ENCODE results near the gene AAGAB.
"Not testable (repeated sequence)": the region's sequence is repeated elsewhere in the genome, so short reads cannot be mapped to it uniquely, and the experiment has no call there.

Gene AAGAB

DNA sequence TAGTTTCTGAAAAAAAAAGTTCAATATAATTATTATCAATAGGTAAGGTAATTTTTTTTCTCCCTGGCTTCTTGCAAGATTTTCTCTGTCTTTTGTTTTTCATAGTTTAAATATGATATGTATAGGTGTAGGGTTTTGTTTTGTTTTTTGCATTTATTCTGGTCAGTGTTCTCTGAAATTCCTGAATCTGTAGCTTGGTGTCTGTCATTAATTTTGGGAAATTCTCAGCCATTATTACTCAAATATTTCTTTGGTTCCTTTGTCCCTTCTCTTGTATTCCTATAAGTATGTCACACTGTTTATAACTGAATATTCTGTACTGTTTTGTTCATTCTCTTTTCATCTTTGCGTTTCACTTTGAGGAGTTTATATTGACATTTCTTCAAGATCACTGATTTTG is 22.2 kb upstream of the AAGAB start:
- no peaks in the 10 kb centered on the region for H3K9me3 ChIP-seq (ENCODE audit: insufficient read depth, low read depth, low read length)
- no peaks in the 10 kb centered on the region for H3K27me3 ChIP-seq (ENCODE audit: insufficient read depth, low read length)
- H3K4me3 ChIP-seq (ENCODE audit: low read length) = no peak overlapping the region
- no peak overlapping the region for H3K9ac ChIP-seq (ENCODE audit: low read depth, low read length)
- no CpG with 5 or more reads among the region's 1 CpG for WGBS
- peaks cover 11% of the 10 kb centered on the region; the same call in 1 of the 2 replicates for H3K4me1 ChIP-seq (ENCODE audit: insufficient read depth, low read length)
- no peak overlapping the region for H3K27ac ChIP-seq (ENCODE audit: low read depth, low read length)
- H3K36me3 ChIP-seq (ENCODE audit: insufficient read depth, low read length) = no peaks in the 10 kb centered on the region

- Histone ChIP-seq H3K4me3 (ENCODE audit: low read length) (no peak overlapping the region), H3K9ac (ENCODE audit: low read depth, low read length) (no peak overlapping the region), H3K36me3 (ENCODE audit: insufficient read depth, low read length) (no peaks in the 10 kb centered on the region), H3K9me3 (ENCODE audit: insufficient read depth, low read depth, low read length) (no peaks in the 10 kb centered on the region), H3K27ac (ENCODE audit: low read depth, low read length) (no peak overlapping the region), H3K27me3 (ENCODE audit: insufficient read depth, low read length) (no peaks in the 10 kb centered on the region), H3K4me1 (ENCODE audit: insufficient read depth, low read length) (peaks cover 7% of the 10 kb centered on the region; the same call in 1 of the 2 replicates)
- WGBS = 91% methylated on average over 1 of the region's 1 CpG
Measured at GRCh38 chr15:67274236-67274635, 19.8 kb upstream of the AAGAB start.

DNA sequence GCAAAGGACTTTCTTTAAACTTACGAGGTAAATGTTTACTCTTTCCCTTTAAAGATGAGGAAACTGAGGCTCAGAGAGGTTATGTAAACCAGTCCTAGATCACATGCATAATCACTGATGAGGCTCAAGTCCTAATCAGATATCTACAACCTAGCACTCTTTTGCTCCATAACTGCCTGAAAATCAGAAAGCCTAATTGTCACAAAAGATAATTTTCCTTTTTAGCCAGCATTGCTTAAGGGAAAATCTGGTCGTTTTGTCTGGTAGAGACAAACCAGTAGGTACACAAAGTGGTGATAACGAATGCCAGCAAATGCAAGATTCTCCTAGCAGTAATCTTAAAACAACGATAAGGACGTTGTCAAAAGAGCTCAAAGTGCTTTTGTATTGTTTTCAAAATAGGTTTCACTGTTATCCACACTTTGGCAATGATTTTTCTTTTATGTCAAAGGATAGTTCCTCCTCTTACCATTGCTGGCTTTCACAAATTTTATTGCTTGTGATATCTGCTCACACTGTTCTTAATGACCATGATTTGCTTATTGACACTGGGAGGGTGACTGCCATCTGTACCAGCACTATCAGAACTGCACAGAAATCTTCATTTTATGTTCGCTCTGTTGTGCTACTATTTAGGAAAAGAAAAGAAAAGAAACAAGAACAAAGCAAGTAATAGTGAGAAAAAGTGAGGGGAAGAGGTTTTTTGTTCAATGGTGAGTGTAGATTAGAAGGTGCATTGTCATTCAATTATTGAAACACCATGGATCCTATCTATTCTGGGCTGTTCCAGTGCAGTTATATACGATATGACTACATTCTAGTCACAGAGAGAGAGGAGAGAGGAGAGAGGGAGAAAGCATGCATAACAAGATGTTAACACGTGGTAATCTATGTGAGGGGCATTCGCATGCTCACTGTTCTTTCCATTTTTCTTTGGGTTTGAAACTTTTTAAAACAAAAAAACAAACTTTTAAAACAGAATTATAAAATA is 13.8 kb upstream of the AAGAB start:
- no peak overlapping the region for H3K4me3 ChIP-seq (ENCODE audit: low read length)
- WGBS = 82% methylated on average over 9 of the region's 9 CpGs
- H3K27me3 ChIP-seq (ENCODE audit: insufficient read depth, low read length) = no peaks in the 10 kb centered on the region
- H3K4me1 ChIP-seq (ENCODE audit: insufficient read depth, low read length) = peaks cover 16% of the 10 kb centered on the region
- H3K36me3 ChIP-seq (ENCODE audit: insufficient read depth, low read length) = no peaks in the 10 kb centered on the region
- no peak overlapping the region for H3K9ac ChIP-seq (ENCODE audit: low read depth, low read length)
- H3K27ac ChIP-seq (ENCODE audit: low read depth, low read length) = no peak overlapping the region
- H3K9me3 ChIP-seq (ENCODE audit: insufficient read depth, low read depth, low read length) = no peaks in the 10 kb centered on the region

DNA sequence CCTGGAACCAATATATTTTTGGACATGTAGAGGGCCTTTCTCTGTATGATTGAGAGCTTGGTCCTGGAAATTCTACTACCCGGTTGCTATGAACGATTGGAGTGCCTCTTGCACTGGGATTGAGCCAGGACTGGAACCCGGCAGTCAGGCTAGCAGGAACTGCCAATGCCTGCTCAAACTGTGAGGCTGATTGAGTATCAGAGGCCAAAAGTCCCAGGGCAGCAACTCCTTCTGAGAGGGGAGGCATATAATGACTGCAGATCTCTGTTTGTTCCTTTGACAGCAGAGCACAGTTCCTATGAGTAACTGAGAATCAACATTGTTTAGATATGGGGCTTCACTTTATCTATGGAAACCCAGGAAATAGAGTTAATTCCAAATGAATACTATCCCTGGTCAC is 13.0 kb upstream of the AAGAB start:
- H3K36me3 ChIP-seq (ENCODE audit: insufficient read depth, low read length) = no peaks in the 10 kb centered on the region
- no peak overlapping the region; the same call in 1 of the 2 replicates for H3K27ac ChIP-seq (ENCODE audit: low read depth, low read length)
- H3K27me3 ChIP-seq (ENCODE audit: insufficient read depth, low read length) = no peaks in the 10 kb centered on the region
- H3K9ac ChIP-seq (ENCODE audit: low read depth, low read length) = no peak overlapping the region
- H3K9me3 ChIP-seq (ENCODE audit: insufficient read depth, low read depth, low read length) = no peaks in the 10 kb centered on the region
- no peak overlapping the region for H3K4me3 ChIP-seq (ENCODE audit: low read length)
- H3K4me1 ChIP-seq (ENCODE audit: insufficient read depth, low read length) = peaks cover 16% of the 10 kb centered on the region
- 58% methylated on average over 3 of the region's 3 CpGs for WGBS

GRCh38 chr15:67266870-67267269 is 12.4 kb upstream of the AAGAB start:
- no peak overlapping the region for H3K4me3 ChIP-seq (ENCODE audit: low read length)
- H3K27ac ChIP-seq (ENCODE audit: low read depth, low read length) = no peak overlapping the region
- H3K9ac ChIP-seq (ENCODE audit: low read depth, low read length) = no peak overlapping the region
- no peaks in the 10 kb centered on the region for H3K9me3 ChIP-seq (ENCODE audit: insufficient read depth, low read depth, low read length)
- H3K27me3 ChIP-seq (ENCODE audit: insufficient read depth, low read length) = no peaks in the 10 kb centered on the region
- H3K4me1 ChIP-seq (ENCODE audit: insufficient read depth, low read length) = peaks cover 16% of the 10 kb centered on the region
- no peaks in the 10 kb centered on the region for H3K36me3 ChIP-seq (ENCODE audit: insufficient read depth, low read length)
- 76% methylated on average over 5 of the region's 6 CpGs for WGBS

GRCh38 chr15:67259806-67260205 is 5.3 kb upstream of the AAGAB start:
- no peaks in the 10 kb centered on the region for H3K36me3 ChIP-seq (ENCODE audit: insufficient read depth, low read length)
- no peaks in the 10 kb centered on the region; the same call in 1 of the 2 replicates for H3K4me1 ChIP-seq (ENCODE audit: insufficient read depth, low read length)
- no peak overlapping the region for H3K27ac ChIP-seq (ENCODE audit: low read depth, low read length)
- peaks cover 8% of the 10 kb centered on the region; the same call in 1 of the 2 replicates for H3K27me3 ChIP-seq (ENCODE audit: insufficient read depth, low read length)
- H3K9me3 ChIP-seq (ENCODE audit: insufficient read depth, low read depth, low read length) = no peaks in the 10 kb centered on the region
- no peak overlapping the region for H3K9ac ChIP-seq (ENCODE audit: low read depth, low read length)
- H3K4me3 ChIP-seq (ENCODE audit: low read length) = no peak overlapping the region

GRCh38 chr15:67259379-67259778 is 4.9 kb upstream of the AAGAB start:
- Histone ChIP-seq H3K9me3 (ENCODE audit: insufficient read depth, low read depth, low read length) (no peaks in the 10 kb centered on the region), H3K27me3 (ENCODE audit: insufficient read depth, low read length) (peaks cover 8% of the 10 kb centered on the region; the same call in 1 of the 2 replicates), H3K4me3 (ENCODE audit: low read length) (no peak overlapping the region), H3K4me1 (ENCODE audit: insufficient read depth, low read length) (no peaks in the 10 kb centered on the region), H3K36me3 (ENCODE audit: insufficient read depth, low read length) (no peaks in the 10 kb centered on the region), H3K9ac (ENCODE audit: low read depth, low read length) (no peak overlapping the region), H3K27ac (ENCODE audit: low read depth, low read length) (no peak overlapping the region)

DNA sequence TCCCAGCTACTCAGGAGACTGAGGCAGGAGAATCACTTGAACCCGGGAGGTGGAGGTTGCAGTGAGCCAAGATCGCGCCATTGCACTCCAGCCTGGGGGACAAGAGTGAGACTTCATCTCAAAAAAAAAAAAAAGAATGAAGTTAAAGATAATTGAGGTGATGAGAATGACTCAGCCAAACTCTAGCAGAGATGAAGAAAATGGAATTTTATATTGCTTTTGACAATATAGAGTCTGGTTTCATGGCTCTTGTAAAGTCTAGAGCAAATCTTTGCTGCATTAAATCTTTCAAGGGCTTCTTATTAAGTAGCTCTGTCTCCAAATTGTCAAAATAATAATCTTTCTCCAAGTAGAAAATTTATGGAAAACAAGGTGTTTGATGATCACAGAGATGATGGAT is 4.0 kb upstream of the AAGAB start:
- H3K36me3 ChIP-seq (ENCODE audit: insufficient read depth, low read length); H3K4me3 ChIP-seq (ENCODE audit: low read length); H3K27ac ChIP-seq (ENCODE audit: low read depth, low read length); H3K27me3 ChIP-seq (ENCODE audit: insufficient read depth, low read length); H3K9ac ChIP-seq (ENCODE audit: low read depth, low read length); H3K9me3 ChIP-seq (ENCODE audit: insufficient read depth, low read depth, low read length); H3K4me1 ChIP-seq (ENCODE audit: insufficient read depth, low read length): not testable (repeated sequence)
- 96% methylated on average over 3 of the region's 3 CpGs for WGBS

GRCh38 chr15:67256051-67256450 is 1.6 kb upstream of the AAGAB start:
- Histone ChIP-seq H3K9ac (ENCODE audit: low read depth, low read length) (no peak overlapping the region), H3K4me3 (ENCODE audit: low read length) (no peak overlapping the region), H3K9me3 (ENCODE audit: insufficient read depth, low read depth, low read length) (no peaks in the 10 kb centered on the region), H3K27me3 (ENCODE audit: insufficient read depth, low read length) (peaks cover 8% of the 10 kb centered on the region; the same call in 1 of the 2 replicates), H3K36me3 (ENCODE audit: insufficient read depth, low read length) (no peaks in the 10 kb centered on the region), H3K4me1 (ENCODE audit: insufficient read depth, low read length) (no peaks in the 10 kb centered on the region), H3K27ac (ENCODE audit: low read depth, low read length) (no peak overlapping the region)
- 87% methylated on average over 3 of the region's 3 CpGs for WGBS

GRCh38 chr15:67253549-67254237 is 768 bp downstream of the AAGAB start:
- no peaks in the 10 kb centered on the region for H3K4me1 ChIP-seq (ENCODE audit: insufficient read depth, low read length)
- 45% methylated on average over 14 of the region's 15 CpGs for whole genome bisulfite sequencing
- peak overlapping the region; percentile 89 for H3K4me3 ChIP-seq (ENCODE audit: low read length)
- H3K36me3 ChIP-seq (ENCODE audit: insufficient read depth, low read length) = no peaks in the 10 kb centered on the region
- peak overlapping the region; percentile 54 for H3K27ac ChIP-seq (ENCODE audit: low read depth, low read length)
- H3K27me3 ChIP-seq (ENCODE audit: insufficient read depth, low read length) = peaks cover 8% of the 10 kb centered on the region; the same call in 1 of the 2 replicates
- H3K9ac ChIP-seq (ENCODE audit: low read depth, low read length) = peak overlapping the region; percentile 83
- H3K9me3 ChIP-seq (ENCODE audit: insufficient read depth, low read depth, low read length) = no peaks in the 10 kb centered on the region

- no peaks in the 10 kb centered on the region for H3K4me1 ChIP-seq (ENCODE audit: insufficient read depth, low read length)
- H3K36me3 ChIP-seq (ENCODE audit: insufficient read depth, low read length) = no peaks in the 10 kb centered on the region
- no peaks in the 10 kb centered on the region for H3K9me3 ChIP-seq (ENCODE audit: insufficient read depth, low read depth, low read length)
- no peak overlapping the region for H3K9ac ChIP-seq (ENCODE audit: low read depth, low read length)
- no peak overlapping the region for H3K27ac ChIP-seq (ENCODE audit: low read depth, low read length)
- H3K4me3 ChIP-seq (ENCODE audit: low read length) = peak overlapping the region; percentile 89
- WGBS = 92% methylated on average over 10 of the region's 12 CpGs
- peaks cover 8% of the 10 kb centered on the region; the same call in 1 of the 2 replicates for H3K27me3 ChIP-seq (ENCODE audit: insufficient read depth, low read length)
Measured at GRCh38 chr15:67253101-67253500, 1.4 kb downstream of the AAGAB start.
